ENCODE measurements around the gene SLC10A3. TPM values are rescaled to one million over a fixed set of nuclear protein-coding genes. Genes with fewer than 3 reads are reported as not detected.
A peak's percentile ranks its signal among the peaks of the same experiment; 100 is the strongest.

The SLC10A3 gene
- total RNA-seq, 4 donors from 2014 or later = 24.5 to 44.9 (median 38.1) TPM

GRCh38 chrX:154481911-154482601 lies 8.4 kb downstream of the SLC10A3 start:
- intact Hi-C loops (cut with DNase I) = no loop called here
- H3K27me3 ChIP-seq = no peaks in the 10 kb centered on the region
- H3K4me1 ChIP-seq = peaks cover 13 to 36% (median 35%) of the 10 kb centered on the region in 4 donors
- no peak overlapping the region for H3K4me3 ChIP-seq
- no peak for DNase-seq (ENCODE audit: extremely low spot score)
- TF ChIP-seq POLR2A (IDR thresholded peaks at IDR 0.05; ENCODE audit: low read depth) = no peak
- TF ChIP-seq, protein P1, sequence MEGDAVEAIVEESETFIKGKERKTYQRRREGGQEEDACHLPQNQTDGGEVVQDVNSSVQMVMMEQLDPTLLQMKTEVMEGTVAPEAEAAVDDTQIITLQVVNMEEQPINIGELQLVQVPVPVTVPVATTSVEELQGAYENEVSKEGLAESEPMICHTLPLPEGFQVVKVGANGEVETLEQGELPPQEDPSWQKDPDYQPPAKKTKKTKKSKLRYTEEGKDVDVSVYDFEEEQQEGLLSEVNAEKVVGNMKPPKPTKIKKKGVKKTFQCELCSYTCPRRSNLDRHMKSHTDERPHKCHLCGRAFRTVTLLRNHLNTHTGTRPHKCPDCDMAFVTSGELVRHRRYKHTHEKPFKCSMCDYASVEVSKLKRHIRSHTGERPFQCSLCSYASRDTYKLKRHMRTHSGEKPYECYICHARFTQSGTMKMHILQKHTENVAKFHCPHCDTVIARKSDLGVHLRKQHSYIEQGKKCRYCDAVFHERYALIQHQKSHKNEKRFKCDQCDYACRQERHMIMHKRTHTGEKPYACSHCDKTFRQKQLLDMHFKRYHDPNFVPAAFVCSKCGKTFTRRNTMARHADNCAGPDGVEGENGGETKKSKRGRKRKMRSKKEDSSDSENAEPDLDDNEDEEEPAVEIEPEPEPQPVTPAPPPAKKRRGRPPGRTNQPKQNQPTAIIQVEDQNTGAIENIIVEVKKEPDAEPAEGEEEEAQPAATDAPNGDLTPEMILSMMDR (IDR thresholded peaks at IDR 0.05) = no peak
- TF ChIP-seq EP300 (IDR thresholded peaks at IDR 0.05) = no peak
- no peak for TF ChIP-seq POLR2AphosphoS5 (IDR thresholded peaks at IDR 0.05)
- H3K9me3 ChIP-seq = no peaks in the 10 kb centered on the region
- H3K36me3 ChIP-seq = peaks cover 0 to 15% (median 13%) of the 10 kb centered on the region in 4 donors
- no peak overlapping the region for H3K27ac ChIP-seq (replicated peaks in 1 of 4)
- 87% methylated on average over 14 of the region's 14 CpGs for WGBS

DNA sequence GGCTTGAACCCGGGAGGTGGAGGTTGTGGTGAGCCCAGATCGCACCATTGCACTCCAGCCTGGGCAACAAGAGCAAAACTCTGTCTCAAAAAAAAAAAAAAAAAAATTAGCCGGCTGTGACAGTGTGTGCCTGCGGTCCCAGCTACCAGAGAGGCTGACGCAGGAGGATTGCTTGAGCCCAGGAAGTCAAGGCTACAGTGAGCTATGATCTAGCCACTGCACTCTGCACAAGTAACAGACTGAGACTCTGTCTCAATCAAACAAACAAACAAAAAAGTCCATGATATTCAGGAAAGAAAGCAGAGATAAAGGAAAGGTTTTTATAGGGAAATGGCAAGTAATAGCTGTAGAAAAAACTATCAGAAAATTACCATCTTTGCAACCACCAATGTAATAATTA lies 9.2 kb downstream of the SLC10A3 start:
- TF ChIP-seq POLR2AphosphoS5 (IDR thresholded peaks at IDR 0.05) = no peak
- no peak for TF ChIP-seq EP300 (IDR thresholded peaks at IDR 0.05)
- TF ChIP-seq, protein P1 (IDR thresholded peaks at IDR 0.05) = no peak
- no peak for TF ChIP-seq POLR2A (IDR thresholded peaks at IDR 0.05; ENCODE audit: low read depth)
- no peak overlapping the region for H3K4me3 ChIP-seq
- H3K4me1 ChIP-seq = peaks cover 11 to 32% (median 32%) of the 10 kb centered on the region in 4 donors
- intact Hi-C loops (cut with DNase I) = no loop called here
- no peak overlapping the region for H3K27ac ChIP-seq (replicated peaks in 1 of 4)
- WGBS = 85% methylated on average over 5 of the region's 5 CpGs
- DNase-seq (ENCODE audit: extremely low spot score) = no peak
- H3K9me3 ChIP-seq = no peaks in the 10 kb centered on the region
- H3K27me3 ChIP-seq = no peaks in the 10 kb centered on the region
- H3K36me3 ChIP-seq = peaks cover 0 to 15% (median 13%) of the 10 kb centered on the region in 4 donors

- intact Hi-C loops (cut with DNase I) = no loop called here
- Histone ChIP-seq H3K27me3 (no peaks in the 10 kb centered on the region), H3K27ac (replicated peaks in 1 of 4) (peak within 1 kb of the TSS; percentile 78 to 87 (median 82)), H3K4me1 (peaks cover 0 to 14% (median 13%) of the 10 kb centered on the region in 4 donors), H3K36me3 (peaks cover 0 to 2% (median 0%) of the 10 kb centered on the region in 4 donors), H3K9me3 (no peaks in the 10 kb centered on the region), H3K4me3 (peak within 1 kb of the TSS; percentile 55 to 69 (median 58))
- TF ChIP-seq, protein P1 (IDR thresholded peaks at IDR 0.05) = no peak
- TF ChIP-seq POLR2A (IDR thresholded peaks at IDR 0.05; ENCODE audit: low read depth) (peak; percentile 33), POLR2AphosphoS5 (IDR thresholded peaks at IDR 0.05) (peak; percentile 73 to 77)
- 61% methylated on average over 38 of the region's 85 CpGs for WGBS
- DNase-seq (ENCODE audit: extremely low spot score) = peak; percentile 97
Observed at GRCh38 chrX:154478728-154479622, 11.5 kb downstream of the SLC10A3 start, which contains the start of gene LAGE3. TSS of gene LAGE3 (minus strand) at chrX:154479281. CDS start at chrX:154478915, 366 bp downstream.

GRCh38 chrX:154477891-154478477 lies 12.4 kb downstream of the SLC10A3 start:
- TF ChIP-seq POLR2A (IDR thresholded peaks at IDR 0.05; ENCODE audit: low read depth) (no peak), POLR2AphosphoS5 (IDR thresholded peaks at IDR 0.05) (no peak), EP300 (IDR thresholded peaks at IDR 0.05) (no peak)
- TF ChIP-seq, protein P1 (IDR thresholded peaks at IDR 0.05) = no peak
- H3K36me3 ChIP-seq = peaks cover 0 to 2% (median 0%) of the 10 kb centered on the region in 4 donors
- H3K27me3 ChIP-seq = no peaks in the 10 kb centered on the region
- 76% methylated on average over 17 of the region's 24 CpGs for WGBS
- intact Hi-C loops (cut with DNase I) = no loop called here
- DNase-seq (ENCODE audit: extremely low spot score) = no peak
- H3K4me3 ChIP-seq = peak overlapping the region; percentile 55 to 69 (median 58)
- H3K27ac ChIP-seq (replicated peaks in 1 of 4) = peak overlapping the region; percentile 78 to 87 (median 82)
- peaks cover 0 to 14% (median 13%) of the 10 kb centered on the region in 4 donors for H3K4me1 ChIP-seq
- H3K9me3 ChIP-seq = no peaks in the 10 kb centered on the region
